NCI-H2107 (cell line): ENCODE data around the gene SLC25A40.
"Not testable (repeated sequence)": the region's sequence is repeated elsewhere in the genome, so short reads cannot be mapped to it uniquely, and the experiment has no call there.

Source experiments
- DNase-seq: peaks from one replicate; lab custom pipeline; 2025; lab: John Stamatoyannopoulos, UW

Gene SLC25A40

DNA sequence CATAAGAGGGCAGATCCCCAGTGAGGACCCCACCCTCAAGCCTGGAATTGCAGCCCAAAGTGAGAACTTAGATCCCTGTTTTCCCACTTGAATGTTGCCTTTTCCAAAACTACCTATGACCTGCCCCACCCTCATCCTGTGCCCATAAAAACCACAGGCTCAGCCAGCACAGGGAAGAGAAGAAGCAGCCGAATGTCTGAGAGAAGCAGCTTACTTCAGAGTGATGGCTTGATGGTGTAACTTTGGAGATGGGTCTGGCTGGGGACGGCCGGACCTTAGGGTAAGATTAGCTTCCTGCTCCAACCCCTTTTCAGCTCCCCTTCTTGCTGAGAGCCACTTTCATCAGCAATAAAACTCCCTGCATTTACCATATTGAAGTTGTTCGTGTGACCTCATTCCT is 5.7 kb downstream of the SLC25A40 start:
- no peak for DNase-seq

DNA sequence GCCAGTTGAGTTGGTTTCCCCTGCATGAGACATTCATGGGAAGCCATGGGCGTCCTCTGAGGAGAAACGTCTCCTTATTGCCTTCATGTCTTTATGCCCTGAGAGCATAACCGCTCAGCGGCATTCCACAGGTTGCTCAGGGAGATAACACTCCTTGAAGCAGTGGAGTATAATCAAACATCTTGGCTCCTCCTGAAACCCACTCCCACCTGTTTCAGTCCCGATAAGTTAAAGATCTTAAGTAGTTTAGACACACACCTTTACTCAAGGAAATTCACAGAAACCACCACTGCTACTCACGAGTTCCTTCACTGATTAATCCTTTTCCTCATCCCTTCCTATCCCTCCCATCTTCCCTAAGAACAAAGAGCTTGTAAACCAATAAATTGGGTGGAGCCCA is 9.6 kb downstream of the SLC25A40 start:
- DNase-seq, result not testable (repeated sequence)

DNA sequence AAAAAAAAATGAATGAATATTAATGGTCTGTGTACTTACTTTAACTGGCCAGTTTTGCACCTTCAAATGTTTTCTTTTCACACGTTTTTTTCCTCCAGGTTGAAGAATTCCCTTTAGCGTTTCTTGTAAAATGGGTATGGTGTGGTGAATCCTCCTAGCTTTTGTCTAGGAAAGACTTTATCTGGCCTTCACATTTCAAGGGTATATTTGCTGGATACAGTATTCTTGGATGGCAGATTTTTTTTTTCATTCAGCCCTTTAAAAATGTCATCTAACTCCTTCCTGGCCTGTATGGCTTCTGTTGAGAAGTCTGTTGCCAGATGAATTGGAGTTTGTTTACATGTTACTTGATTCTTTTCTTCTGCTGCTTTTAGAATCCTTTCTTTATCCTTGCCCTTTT is 10.1 kb downstream of the SLC25A40 start:
- DNase-seq, result no peak

GRCh38 chr7:87858417-87859100 is 17.6 kb downstream of the SLC25A40 start:
- DNase-seq, result no peak

- no peak for DNase-seq
Observed at GRCh38 chr7:87853237-87853864, 22.8 kb downstream of the SLC25A40 start.

DNA sequence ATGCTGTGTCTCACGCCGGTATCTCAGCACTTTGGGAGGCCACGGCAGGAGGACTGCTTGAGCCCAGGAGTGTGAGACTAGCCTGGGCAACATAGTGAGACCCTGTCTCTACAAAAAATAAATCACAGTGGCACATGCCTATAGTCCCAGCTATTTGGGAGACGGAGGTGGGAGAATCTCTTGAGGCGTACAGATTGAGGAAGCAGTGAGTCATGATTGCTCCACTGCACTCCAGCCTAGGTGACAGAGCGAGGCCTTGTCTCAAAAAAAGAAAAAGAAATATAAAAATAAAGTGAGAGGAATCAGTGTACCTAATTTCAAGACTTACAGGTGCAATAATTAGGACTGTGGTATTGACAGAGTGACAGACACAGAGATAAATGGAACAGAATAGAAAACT is 23.9 kb downstream of the SLC25A40 start:
- DNase-seq, result no peak

DNA sequence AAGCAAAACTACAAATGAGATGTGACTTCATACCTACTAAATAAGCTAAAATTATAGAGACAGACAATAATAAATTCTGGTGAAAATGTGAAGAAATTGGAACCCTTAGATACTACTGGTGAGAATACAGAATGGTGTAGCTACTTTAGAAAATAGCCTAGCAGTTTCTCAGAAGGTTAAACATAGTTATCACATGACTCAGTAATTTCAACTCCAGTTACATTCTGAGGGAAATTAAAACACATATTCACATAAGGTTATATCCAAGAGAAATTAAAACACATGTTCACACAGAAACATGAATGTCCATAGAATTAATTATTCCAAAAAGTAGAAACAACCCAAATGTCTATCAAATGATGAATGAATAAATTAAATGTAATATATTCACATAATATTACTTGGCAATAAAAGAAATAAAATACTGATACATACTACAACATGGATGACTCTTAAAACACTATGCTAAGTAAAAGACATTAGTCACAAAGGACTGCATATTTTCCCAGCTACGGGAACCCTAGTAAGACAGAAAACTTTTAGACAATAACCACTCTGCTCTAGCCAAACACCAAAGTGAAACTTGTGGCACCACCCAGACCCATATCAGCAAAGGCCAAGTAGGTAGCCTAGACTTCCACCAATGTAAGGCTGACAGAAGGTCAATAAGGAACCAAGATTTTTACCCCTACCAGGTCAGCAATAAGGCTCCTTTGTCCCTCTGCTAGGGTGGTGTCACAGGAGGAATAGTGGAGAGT is 25.1 kb downstream of the SLC25A40 start:
- no peak for DNase-seq

DNA sequence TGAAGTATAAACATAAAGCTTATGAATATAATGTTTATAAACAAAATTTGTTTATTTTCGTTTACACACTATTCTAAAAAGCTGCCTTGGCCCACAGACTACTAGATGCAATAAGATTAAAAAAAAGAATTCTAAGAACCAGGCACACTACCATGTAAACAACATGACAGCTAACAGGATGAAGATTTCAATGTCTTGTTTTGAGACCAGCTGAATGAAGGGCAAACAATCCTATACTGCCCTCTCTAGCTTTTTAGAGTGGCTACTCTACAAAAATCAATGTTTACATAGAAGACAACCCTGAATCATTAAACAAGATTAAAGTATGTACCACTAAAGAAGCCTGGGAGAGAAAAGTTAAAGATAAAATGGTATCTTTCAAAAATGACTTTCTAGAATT is 38.6 kb downstream of the SLC25A40 start:
- no peak for DNase-seq

DNA sequence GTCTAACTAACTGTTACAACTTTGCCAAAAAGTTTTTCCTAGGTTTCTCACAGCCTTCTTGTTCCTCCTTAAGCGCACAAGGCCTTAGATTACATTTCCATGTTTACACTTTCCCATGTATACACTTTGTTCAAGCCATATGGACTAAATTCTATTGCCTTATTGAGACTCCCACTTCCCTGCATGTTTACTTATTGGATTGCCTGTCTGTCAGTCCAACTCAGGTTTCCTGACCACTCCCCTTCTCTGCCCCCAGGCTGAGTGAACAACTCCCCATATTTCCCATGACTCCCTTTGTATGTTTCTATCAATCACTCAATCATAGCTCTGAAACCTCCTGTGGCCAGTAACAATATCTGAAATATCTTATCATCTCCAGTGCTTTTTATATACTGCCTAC is 43.0 kb downstream of the SLC25A40 start:
- DNase-seq, result no peak

- DNase-seq, result no peak
Observed at GRCh38 chr7:87831097-87831496, 45.1 kb downstream of the SLC25A40 start.

DNA sequence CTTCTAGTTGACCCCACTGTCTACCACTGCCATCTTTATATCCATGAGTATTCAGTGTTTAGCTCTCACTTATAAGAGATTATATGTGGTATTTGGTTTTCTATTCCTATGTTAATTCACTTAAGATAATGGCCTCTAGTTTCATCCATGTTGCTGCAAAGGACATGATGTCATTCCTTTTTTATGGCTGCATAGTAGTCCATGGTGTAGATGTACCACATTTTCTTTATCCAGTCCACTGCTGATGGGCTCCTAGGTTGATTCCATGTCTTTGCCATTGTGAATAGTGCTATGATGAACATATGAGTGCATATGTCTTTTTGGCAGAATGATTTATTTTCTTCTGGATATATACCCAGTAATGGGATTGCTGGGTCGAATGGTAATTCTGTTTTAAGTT is 47.8 kb downstream of the SLC25A40 start:
- DNase-seq, result not testable (repeated sequence)

- DNase-seq, result not testable (repeated sequence)
Observed at GRCh38 chr7:87825369-87825768, 50.8 kb downstream of the SLC25A40 start.

- not testable (repeated sequence) for DNase-seq
Observed at GRCh38 chr7:87822056-87822455, 54.1 kb downstream of the SLC25A40 start.

DNA sequence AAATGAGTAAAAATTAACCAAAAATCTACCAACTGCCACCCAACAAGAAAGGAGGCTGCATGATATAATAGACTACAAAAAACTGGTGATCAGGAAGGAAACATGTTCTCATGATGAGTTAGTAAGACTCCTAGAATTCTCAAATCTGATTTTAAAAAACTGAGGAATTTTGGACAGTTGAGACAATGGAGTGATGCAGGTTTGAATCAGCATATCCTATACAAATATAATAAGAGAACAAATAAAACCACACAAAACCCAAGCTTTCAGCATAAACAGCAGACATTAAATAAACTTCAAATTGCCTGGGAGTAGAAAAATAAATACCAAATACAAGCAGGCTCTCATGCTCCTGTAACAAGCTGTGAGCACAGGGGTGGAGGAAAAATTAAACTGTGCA is 57.8 kb downstream of the SLC25A40 start:
- DNase-seq, result no peak

DNA sequence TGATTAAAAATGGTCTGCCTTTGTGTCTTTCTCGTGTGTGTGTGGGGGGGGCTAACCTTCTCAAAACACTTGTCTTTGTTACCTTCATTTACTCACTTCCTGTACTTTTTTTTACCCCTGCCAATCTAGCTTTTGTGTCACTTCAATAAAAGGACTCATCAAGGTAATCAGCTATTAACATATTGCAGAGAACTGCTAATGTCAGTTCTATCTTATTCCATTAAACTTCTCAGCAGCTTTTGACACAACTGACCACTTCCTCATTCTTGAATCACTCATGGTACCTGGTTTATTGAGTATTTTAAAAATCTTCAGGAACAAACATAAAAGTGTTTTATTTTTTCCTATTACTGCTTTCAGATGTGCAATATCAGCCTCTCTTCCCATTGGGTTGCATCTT is 59.8 kb downstream of the SLC25A40 start:
- DNase-seq, result no peak

DNA sequence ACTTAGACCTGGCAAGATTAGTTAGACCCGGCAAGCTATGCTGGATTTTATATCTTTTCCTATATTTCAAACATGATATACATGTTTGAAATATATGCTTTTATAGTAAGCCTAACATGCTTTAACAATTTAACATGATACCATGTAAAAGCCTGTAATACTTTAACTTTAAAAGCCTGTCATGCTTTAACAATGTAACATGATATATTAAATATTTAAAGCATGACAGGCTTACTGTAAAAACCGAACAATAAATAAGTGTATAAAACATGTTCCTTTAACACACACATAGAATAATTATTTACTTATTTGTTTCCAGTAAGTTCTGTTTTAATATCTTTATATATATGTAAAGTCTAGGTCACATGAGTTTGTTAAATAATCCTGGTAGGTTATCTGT is 65.4 kb downstream of the SLC25A40 start:
- DNase-seq, result no peak

GRCh38 chr7:87810130-87810529 is 66.0 kb downstream of the SLC25A40 start:
- no peak for DNase-seq

DNA sequence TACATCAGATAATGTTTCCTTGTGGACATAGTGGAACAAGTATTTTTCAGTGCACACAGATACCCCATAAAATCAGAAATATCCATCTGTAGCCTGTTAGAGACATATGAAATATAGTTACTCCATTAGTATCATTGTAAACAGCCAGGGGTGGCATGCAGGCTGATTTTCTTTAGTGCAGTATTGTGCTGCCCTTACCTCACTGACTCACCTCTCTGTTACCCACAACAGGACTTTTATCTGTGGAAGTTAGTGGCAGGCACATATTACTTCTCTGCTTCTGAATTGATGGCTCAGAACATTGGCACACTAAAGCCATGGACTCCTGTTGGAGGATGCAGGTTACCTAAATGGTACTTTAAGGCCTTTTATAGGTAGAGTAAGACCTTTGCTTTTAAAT is 70.0 kb downstream of the SLC25A40 start:
- no peak for DNase-seq

DNA sequence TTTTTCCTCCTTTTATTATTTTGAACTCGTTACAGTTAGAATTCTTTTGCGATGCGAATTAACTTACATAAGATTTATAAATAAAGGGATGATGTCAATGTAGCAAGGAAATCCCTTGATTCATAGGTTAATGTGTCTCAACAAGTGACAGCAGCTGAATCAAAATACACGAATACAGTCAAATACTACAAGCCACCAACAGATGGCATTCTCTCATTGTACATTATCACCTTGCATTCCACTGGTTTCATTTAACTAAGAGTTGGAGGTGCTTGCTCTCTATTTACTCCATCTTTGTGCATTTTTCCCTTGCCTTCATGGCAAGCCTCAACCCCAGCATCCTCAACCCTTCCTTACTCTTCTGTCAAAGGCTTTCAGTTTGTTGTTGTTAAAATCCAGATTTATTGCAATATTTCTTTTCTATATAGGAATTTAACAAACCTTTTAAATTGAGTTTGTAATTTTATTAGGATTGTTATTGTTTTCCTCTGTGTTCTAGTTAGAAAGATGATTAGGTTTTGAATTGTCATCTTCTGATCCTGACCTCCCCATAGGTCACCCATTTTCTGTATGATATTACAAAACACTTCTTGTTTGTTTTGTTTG is 78.3 kb downstream of the SLC25A40 start:
- no peak for DNase-seq

DNA sequence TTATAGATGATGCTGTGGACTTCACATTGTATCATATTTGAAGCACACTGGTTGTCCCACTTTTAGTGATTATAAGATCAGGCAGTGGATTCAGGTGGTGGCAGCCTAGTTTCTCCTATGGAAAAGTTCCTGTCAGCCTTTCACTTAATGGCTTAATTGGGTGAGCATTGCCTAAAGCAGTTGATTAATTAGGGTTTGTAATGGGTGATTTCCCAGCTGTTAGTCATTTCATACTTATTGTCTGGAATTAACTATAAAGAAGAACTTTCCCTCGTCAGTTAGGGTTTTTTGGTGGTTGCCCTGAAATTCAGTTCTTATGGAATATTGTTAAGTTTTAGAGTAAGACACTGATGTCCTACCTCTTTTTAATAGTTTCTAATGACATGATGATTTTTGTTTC is 78.8 kb downstream of the SLC25A40 start:
- no peak for DNase-seq

- no peak for DNase-seq
Observed at GRCh38 chr7:87785368-87785995, 90.7 kb downstream of the SLC25A40 start.

- DNase-seq, result no peak
Observed at GRCh38 chr7:87784424-87784823, 91.7 kb downstream of the SLC25A40 start.
